Stimulated activated CD8-positive, alpha-beta memory T cell treated with anti-CD3 and anti-CD28 coated beads, Interleukin-7, amount 100 ng/mL, for 24 hours (primary cell): ENCODE data around the gene TBC1D2.

Experiments used
- DNase-seq: peaks from one replicate; pipeline ENCODE4 v3.0.0-alpha.2; 2020; ENCODE audit warnings: low read depth

Gene TBC1D2

DNA sequence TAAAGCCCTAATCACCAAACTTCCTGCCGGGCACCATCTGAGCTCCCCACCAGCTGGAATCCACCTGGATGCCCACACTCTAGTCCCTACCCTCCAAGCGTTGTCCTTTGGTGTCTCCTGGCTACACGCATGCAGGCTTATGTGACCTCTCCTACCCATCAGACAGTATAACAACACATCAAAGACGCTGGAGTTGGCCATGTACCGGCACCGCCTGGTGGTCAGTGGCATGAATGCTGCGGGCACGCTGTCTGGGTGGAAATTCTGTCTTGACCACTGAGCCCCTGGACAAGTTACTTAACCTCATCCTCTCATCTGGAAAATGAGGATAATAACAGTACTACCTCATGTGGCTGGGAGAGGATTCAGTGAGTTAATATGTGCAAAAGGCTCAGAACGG lies 39.6 kb downstream of the TBC1D2 start:
- no peak for DNase-seq

DNA sequence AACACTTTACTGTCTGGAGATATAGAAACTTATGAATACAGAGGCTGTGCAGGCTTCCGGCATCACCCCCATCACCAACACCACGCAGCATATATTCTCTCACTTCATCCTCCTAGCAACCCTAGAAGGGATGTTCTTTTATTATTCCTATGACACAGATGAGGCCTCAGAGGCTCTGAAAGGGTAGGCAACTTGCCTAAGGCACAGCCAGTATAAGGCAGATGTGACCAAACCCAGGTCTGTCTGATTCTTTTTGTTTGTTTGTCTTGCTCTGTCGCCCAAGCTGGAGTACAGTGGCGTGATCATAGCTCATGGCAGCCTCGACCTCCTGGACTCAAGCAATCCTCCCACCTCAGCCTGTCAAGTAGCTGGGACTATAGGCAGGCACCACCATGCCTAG lies 40.2 kb downstream of the TBC1D2 start:
- DNase-seq, result no peak

DNA sequence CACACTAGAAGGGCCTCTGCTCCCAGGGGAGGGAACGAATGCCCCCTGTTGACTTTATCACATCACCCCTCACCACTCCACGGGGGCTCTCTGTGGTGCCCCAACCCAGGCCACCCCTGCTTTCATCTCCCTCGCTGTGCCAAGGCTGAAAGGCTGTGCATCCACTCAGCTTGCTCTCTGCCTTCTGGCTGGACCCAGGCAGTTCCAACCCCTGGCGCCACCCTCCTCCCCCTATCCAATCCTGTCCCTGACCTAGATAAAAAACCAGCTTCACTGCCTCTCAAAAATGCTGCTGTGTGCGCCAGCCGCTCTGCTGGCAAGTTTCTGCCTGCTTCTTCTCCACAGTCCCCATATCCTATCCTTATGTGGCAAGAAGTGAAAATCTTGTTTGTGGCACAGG lies 40.6 kb downstream of the TBC1D2 start:
- no peak for DNase-seq

DNA sequence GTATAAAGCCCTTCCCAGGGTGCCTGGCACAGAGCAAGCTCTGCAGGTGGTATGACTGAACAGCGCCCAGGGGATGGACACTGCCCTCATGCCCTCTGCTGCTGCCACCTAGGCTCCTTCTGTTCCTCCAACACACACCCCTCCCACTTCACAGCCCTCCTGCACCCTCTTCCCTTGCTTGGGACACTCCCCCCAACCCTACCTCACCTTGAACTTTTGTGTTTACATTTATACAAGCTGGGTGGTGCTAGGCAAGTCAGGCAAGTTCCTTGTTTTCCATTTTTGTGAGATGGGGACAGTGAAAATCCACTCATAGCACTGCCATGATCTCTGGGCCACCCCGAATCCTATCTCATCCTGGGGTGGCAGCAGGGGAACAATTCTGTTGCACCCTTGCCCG lies 44.2 kb downstream of the TBC1D2 start:
- no peak for DNase-seq

- DNase-seq, result no peak
Measured at GRCh38 chr9:98210435-98210834, 45.0 kb downstream of the TBC1D2 start.

GRCh38 chr9:98209530-98209929 lies 45.9 kb downstream of the TBC1D2 start:
- no peak for DNase-seq

DNA sequence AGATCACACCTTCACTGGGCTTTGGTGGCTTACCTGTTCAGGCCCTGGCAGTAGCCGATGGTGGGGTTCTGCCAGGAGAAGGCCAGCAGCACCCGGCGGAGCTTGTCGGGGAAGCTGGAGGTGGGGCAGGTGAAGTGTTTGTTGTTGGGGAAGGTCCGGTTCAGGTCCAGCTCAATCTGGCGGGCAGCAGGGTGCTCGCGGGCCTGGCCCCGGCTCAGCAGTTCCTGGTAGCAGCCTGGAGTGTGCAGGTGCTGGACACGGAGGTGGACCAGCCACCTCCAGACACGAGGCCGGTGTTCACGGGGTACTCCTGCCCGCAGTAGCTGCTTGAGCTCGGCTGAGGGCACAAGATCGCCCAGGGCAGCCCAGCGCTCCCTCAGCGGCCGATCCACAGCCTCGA lies 46.8 kb downstream of the TBC1D2 start:
- no peak for DNase-seq

DNA sequence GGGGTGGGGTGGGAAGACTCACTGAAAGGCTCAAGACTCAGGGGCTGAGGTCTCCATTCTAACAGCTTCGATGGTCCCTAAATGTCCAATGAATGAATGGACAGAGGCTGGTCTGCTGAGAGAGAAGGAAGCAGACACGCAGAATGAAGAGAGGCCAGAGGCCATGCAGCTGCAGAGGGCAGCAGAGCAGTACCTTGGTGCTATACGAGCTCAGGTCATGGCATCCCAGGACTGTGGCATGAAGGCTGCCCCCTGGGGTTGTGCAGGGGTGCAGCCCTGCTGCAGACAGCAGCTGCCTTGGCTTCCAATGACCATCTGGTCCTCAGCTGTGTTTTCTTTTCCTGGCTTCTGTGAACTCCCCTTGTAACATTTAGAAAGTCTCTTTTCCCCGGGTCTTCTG lies 47.8 kb downstream of the TBC1D2 start:
- DNase-seq, result no peak

GRCh38 chr9:98206754-98207153 lies 48.7 kb downstream of the TBC1D2 start:
- DNase-seq, result no peak

DNA sequence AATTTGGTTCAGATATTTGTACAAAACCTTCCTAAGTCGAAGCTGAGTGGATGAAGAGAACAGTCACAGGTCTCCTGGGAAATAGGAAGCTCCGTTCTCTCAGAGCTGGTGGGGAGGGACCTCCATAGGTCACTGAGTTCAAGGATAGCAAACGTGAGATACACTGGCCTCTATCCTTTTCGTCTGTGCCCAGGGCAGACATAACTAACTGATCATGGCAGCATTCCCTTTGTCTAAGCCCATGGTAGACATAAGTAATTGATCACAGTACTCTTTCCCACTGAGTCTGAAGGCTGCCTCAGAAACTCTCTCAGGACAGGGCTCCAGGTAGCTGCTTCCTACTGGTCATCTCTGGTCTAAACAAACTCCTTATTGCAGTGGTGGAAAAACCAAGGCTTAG lies 50.8 kb downstream of the TBC1D2 start:
- no peak for DNase-seq

- no peak for DNase-seq
Measured at GRCh38 chr9:98203153-98203552, 52.3 kb downstream of the TBC1D2 start.

- no peak for DNase-seq
Measured at GRCh38 chr9:98202252-98202651, 53.2 kb downstream of the TBC1D2 start.

DNA sequence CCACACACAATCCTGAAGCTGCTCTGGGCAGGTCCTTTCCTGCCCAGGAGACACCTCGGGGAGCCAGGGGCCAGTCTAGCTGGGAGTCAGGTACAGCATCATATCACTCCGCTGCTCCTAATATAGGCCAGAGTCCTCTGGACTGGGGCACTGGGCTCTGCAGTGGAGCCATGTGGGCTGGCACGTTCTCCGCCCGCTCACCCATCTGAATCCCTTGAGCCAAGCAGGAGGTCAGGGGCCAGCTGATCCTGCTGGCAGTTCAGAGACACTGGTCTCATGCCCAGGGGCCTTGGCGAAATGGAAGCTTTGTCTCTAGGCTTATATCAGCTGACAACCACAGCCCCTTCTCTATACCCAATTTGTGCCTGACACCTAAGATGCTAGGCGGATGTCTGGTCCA lies 53.7 kb downstream of the TBC1D2 start:
- no peak for DNase-seq

DNA sequence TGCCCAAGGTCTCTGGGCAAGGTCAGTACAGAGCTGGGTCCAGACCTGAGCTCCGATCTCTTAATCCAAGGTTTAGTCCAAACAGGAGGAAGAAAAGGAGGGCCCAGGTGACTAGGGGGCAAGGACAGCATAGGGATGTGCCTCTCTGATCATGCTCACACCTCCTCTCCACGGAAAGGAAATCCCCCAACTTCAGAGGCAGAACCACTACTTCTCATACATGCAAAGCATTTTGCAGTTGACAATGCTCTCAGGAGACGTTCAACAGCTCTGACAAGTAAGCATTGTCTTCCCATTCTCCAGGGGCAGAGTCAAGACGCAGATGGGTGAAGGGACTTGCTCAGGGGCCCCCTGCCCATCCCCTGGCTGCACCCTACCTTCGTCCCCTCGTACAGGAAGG lies 54.3 kb downstream of the TBC1D2 start:
- DNase-seq, result no peak

DNA sequence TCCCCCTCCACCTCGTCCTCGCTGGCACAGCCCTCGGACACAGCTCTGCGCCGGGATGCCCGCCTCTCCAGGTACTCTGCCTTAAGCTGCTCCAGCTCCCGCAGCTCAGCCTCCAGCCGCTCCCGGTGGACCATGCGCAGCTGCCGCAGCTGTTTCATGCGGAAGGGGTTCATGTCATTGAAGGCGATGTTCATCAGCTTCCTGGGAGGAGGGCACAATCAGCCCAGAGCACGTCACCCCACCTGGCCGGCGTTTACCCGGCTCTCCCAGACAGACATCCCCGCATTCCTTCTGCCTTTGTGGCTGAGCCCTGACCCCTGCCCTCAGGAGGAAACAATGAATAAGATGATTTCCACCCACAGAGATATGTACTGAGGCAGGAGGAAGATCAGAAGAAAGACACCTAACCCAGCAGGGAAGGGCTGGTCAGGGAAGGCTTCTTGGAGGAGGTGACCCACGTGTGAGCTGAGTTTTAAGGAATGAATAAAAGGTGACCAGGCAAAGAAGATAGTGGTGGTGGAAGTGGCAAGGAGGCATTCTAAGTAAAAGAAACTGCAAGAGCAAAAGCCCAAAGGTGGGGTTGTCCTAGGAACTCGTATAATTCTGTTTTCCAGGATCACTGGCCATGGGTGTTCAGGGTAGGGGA lies 55.9 kb downstream of the TBC1D2 start:
- DNase-seq, result no peak

GRCh38 chr9:98195671-98196070 lies 59.8 kb downstream of the TBC1D2 start:
- DNase-seq, result no peak

- no peak for DNase-seq
Measured at GRCh38 chr9:98193336-98193944, 62.0 kb downstream of the TBC1D2 start.

- peak; percentile 52 for DNase-seq
Measured at GRCh38 chr9:98192503-98193335, 62.7 kb downstream of the TBC1D2 start, which contains the start of gene CORO2A. Gene CORO2A (minus strand): TSS chr9:98192637. CDS start chr9:98157660, 34,977 bp downstream.

GRCh38 chr9:98191671-98192502 lies 63.6 kb downstream of the TBC1D2 start:
- DNase-seq, result no peak

GRCh38 chr9:98191181-98191608 lies 64.3 kb downstream of the TBC1D2 start:
- DNase-seq, result no peak

DNA sequence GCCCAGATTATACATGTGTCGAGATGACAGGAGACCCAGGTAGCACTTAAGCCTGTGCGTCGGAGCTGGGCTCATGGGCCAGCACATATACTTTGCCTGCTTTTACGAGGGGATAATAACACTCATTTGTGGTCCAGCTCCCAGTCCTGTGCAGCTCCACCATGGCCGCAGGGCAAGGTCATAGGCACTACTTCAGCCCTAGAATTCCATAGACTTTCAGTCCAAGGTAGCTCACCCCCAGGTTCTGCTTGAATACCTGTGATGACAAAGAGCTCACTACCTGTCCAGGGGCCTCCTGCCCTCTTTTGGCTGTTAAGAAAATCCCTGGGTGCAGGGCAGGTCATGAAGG lies 64.7 kb downstream of the TBC1D2 start:
- no peak for DNase-seq

DNA sequence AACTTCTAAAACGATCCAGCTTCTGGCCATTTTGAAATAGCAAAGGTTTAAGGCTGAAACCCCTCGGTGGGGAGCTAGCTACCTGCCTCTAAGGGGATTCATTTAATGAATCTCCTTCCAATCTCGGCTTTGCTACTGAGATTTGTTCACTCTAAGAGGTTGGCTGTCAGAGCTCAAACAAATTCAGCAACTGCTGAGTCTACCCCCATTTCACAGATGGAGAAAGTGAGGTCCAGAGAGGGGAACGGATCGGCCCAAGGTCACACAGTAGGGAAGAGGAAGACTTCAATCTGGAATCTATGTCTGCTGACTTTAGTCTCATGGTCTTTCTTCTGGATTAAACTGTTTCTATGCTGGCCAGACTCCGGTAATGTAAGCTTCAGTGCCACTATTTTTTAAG lies 66.0 kb downstream of the TBC1D2 start:
- DNase-seq, result no peak
